ENCODE data around the gene TTC14. TPM values are rescaled to one million over a fixed set of nuclear protein-coding genes. Genes with fewer than 3 reads are reported as not detected.
A peak's percentile ranks its signal among the peaks of the same experiment; 100 is the strongest.
"Not testable (repeated sequence)": the region's sequence is repeated elsewhere in the genome, so short reads cannot be mapped to it uniquely, and the experiment has no call there.

The TTC14 gene
- total RNA-seq, 1 donor from 2014 or later = 39.2 TPM

DNA sequence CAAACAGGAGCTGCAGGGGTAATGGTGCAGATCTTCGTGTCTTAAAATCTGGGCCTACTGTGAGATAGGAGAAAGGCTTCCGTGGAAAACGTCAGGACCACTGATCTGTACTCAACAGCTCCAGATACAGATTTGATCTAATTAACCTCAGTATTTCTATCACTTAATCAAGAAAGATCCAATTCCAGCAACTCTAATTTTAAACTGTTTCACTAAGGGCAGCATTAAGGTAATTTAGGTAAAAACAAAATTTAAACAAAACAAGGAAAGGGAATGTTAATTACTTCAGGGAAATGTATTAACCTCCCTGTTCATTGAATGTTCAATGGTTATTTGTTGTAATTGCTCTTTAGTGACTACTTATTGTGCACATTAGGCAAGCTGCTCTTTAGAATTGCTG, 26.4 kb upstream of the TTC14 start:
- Mint-ChIP-seq H3K4me1 (no peaks in the 10 kb centered on the region), H3K27ac (ENCODE audit: unreplicated experiment) (no peak overlapping the region), H3K27me3 (ENCODE audit: low read depth) (no peaks in the 10 kb centered on the region), H3K36me3 (ENCODE audit: low read depth) (no peaks in the 10 kb centered on the region), H3K9me3 (no peaks in the 10 kb centered on the region), H3K4me3 (no peak overlapping the region)
- TF ChIP-seq, protein P1, sequence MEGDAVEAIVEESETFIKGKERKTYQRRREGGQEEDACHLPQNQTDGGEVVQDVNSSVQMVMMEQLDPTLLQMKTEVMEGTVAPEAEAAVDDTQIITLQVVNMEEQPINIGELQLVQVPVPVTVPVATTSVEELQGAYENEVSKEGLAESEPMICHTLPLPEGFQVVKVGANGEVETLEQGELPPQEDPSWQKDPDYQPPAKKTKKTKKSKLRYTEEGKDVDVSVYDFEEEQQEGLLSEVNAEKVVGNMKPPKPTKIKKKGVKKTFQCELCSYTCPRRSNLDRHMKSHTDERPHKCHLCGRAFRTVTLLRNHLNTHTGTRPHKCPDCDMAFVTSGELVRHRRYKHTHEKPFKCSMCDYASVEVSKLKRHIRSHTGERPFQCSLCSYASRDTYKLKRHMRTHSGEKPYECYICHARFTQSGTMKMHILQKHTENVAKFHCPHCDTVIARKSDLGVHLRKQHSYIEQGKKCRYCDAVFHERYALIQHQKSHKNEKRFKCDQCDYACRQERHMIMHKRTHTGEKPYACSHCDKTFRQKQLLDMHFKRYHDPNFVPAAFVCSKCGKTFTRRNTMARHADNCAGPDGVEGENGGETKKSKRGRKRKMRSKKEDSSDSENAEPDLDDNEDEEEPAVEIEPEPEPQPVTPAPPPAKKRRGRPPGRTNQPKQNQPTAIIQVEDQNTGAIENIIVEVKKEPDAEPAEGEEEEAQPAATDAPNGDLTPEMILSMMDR (conservative IDR thresholded peaks at IDR 0.05) = no peak
- DNase-seq (ENCODE audit: low read depth, low spot score) = no peak

- Mint-ChIP-seq H3K27ac (ENCODE audit: unreplicated experiment) (no peak overlapping the region), H3K9me3 (no peaks in the 10 kb centered on the region), H3K27me3 (ENCODE audit: low read depth) (peaks cover 18% of the 10 kb centered on the region), H3K36me3 (ENCODE audit: low read depth) (no peaks in the 10 kb centered on the region), H3K4me1 (no peaks in the 10 kb centered on the region), H3K4me3 (no peak overlapping the region)
- DNase-seq (ENCODE audit: low read depth, low spot score) = no peak
- TF ChIP-seq, protein P1 (conservative IDR thresholded peaks at IDR 0.05) = no peak
Measured at GRCh38 chr3:180580934-180581333, 21.0 kb upstream of the TTC14 start.

DNA sequence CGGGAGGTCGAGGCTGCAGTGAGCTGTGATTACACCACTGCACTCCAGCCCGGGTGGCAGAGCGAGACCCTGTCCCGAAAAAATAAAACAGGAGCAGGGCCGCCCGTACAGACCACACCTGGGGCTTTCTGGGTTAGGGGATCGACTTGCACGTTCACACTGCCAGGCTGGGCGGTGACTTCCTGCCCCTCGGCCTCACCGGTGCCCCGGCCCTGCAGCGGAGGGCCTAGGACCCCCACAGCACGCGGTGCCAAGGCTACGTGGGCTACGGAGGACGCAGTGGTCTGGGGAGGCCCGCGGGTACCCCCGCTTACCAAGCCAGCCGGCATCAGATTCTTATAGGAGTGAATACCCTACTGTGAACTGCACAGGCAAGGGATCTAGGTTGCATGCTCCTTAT, 11.6 kb upstream of the TTC14 start:
- DNase-seq (ENCODE audit: low read depth, low spot score) = no peak
- no peaks in the 10 kb centered on the region for H3K4me1 Mint-ChIP-seq
- peaks cover 12% of the 10 kb centered on the region for H3K27me3 Mint-ChIP-seq (ENCODE audit: low read depth)
- H3K27ac Mint-ChIP-seq (ENCODE audit: unreplicated experiment) = no peak overlapping the region
- TF ChIP-seq, protein P1 (conservative IDR thresholded peaks at IDR 0.05) = no peak
- no peak overlapping the region for H3K4me3 Mint-ChIP-seq
- H3K9me3 Mint-ChIP-seq = no peaks in the 10 kb centered on the region
- no peaks in the 10 kb centered on the region for H3K36me3 Mint-ChIP-seq (ENCODE audit: low read depth)

DNA sequence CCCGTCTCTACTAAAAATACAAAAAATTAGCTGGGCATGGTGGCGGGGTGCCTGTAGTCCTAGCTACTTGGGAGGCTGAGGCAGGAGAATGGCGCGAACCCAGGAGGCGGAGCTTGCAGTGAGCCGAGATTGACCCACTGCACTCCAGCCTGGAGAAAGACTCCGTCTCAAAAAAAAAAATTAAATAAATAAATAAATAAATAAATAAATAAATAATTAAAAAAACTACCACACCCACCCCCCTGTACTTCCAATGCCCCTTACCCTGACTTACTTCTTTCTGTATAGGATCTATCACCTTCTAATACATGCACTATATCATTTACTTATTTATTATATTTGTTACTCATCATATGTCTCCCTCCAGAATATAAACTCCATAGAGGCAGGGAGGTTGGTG, 8.3 kb upstream of the TTC14 start:
- H3K27me3 Mint-ChIP-seq (ENCODE audit: low read depth) = peaks cover 28% of the 10 kb centered on the region
- H3K9me3 Mint-ChIP-seq; H3K36me3 Mint-ChIP-seq (ENCODE audit: low read depth); H3K4me3 Mint-ChIP-seq; H3K27ac Mint-ChIP-seq (ENCODE audit: unreplicated experiment); DNase-seq (ENCODE audit: low read depth, low spot score); H3K4me1 Mint-ChIP-seq: not testable (repeated sequence)

DNA sequence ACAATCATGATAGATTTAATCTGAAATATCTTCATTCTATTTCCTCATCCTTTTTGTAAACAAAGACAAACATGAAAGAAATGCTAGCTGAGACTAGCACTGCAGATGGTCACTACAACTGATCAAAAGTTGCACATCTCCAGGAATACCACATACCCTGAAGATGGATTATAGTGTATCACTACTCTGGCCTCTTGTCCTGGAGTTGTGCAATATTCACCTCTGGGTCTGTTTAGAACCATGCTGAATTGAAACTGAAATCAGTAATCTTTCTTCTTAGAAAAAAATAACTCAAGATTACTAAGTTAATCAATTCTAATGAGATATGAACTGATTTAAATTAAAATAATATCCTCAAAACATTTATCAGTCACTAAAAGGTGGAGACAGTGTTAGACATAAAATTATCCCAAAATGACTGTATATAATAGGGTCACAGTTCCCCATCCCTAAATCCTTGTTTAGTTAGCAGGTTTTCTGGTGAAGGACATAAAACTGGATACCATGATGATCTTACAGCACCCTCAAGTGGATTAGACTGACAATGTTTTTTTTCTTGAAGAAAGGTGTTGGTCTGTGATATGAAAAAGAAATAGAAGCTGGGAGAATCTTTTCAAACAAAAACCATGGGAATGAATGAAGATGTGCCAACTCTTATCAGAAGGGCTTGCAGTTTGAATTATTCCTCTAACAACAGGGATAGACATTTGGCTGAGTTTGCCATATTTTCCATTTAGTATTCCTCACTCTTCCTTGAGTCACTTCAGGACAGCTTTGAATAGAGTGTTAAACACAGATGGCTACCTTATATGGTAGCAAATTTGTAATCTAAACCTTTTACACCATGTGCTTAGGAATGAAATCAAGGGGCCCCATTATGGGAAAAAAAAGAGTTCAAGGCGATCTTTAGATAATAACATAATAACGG, 7.1 kb upstream of the TTC14 start:
- Mint-ChIP-seq H3K27ac (ENCODE audit: unreplicated experiment) (no peak overlapping the region), H3K27me3 (ENCODE audit: low read depth) (peaks cover 39% of the 10 kb centered on the region), H3K4me1 (no peaks in the 10 kb centered on the region), H3K36me3 (ENCODE audit: low read depth) (no peaks in the 10 kb centered on the region), H3K4me3 (no peak overlapping the region), H3K9me3 (peaks cover 3% of the 10 kb centered on the region)
- TF ChIP-seq, protein P1 (conservative IDR thresholded peaks at IDR 0.05) = peak; percentile 70
- no peak for DNase-seq (ENCODE audit: low read depth, low spot score)

GRCh38 chr3:180595559-180595935, 6.4 kb upstream of the TTC14 start:
- peaks cover 3% of the 10 kb centered on the region for H3K9me3 Mint-ChIP-seq
- H3K4me1 Mint-ChIP-seq = no peaks in the 10 kb centered on the region
- no peak overlapping the region for H3K27ac Mint-ChIP-seq (ENCODE audit: unreplicated experiment)
- no peak overlapping the region for H3K4me3 Mint-ChIP-seq
- DNase-seq (ENCODE audit: low read depth, low spot score) = no peak
- TF ChIP-seq, protein P1 (conservative IDR thresholded peaks at IDR 0.05) = no peak
- no peaks in the 10 kb centered on the region for H3K36me3 Mint-ChIP-seq (ENCODE audit: low read depth)
- H3K27me3 Mint-ChIP-seq (ENCODE audit: low read depth) = peaks cover 42% of the 10 kb centered on the region
